Chondrocyte (in vitro differentiated cells): ENCODE data around the gene SPOCD1. TPM values are rescaled to one million over a fixed set of nuclear protein-coding genes. Genes with fewer than 3 reads are reported as not detected.

ENCODE experiments used
- DNase-seq: peaks from one replicate; pipeline ENCODE4 v3.0.0; 2021; ENCODE audit warnings: mixed read lengths, low spot score
- H3K27ac Mint-ChIP-seq: one replicate; pipeline ENCODE4 v1.8.0; 2021; ENCODE audit warnings: mild to moderate bottlenecking, moderate library complexity, mixed read lengths; ENCODE audit not compliant: unreplicated experiment
- H3K27me3 Mint-ChIP-seq: 2 replicates; pipeline ENCODE4 v1.8.0; 2021; ENCODE audit warnings: low read depth, mixed read lengths
- H3K36me3 Mint-ChIP-seq: 2 replicates; pipeline ENCODE4 v1.8.0; 2021; ENCODE audit warnings: low read depth, mixed read lengths
- H3K4me1 Mint-ChIP-seq: 2 replicates; pipeline ENCODE4 v1.8.0; 2021; ENCODE audit warnings: low read depth, mild to moderate bottlenecking, mixed read lengths
- H3K4me3 Mint-ChIP-seq: one replicate; pipeline ENCODE4 v1.8.0; 2021; ENCODE audit warnings: mild to moderate bottlenecking, moderate library complexity, mixed read lengths; ENCODE audit not compliant: unreplicated experiment
- H3K9me3 Mint-ChIP-seq: 2 replicates; pipeline ENCODE4 v1.8.0; 2021; ENCODE audit warnings: low read depth, mixed read lengths
- total RNA-seq: library from RNA; stranded (reverse); gene quantifications from 3 replicates; pipeline ENCODE4 v1.2.1, GENCODE V29; 2021
- TF ChIP-seq, protein P1 (sequence below): fragments of 200-600 bp; sonication (generic); IDR thresholded peaks from 2 replicates; pipeline ENCODE4 v1.5.0; 2021; ENCODE audit warnings: antibody characterized with exemption, mild to moderate bottlenecking, moderate library complexity

The SPOCD1 gene
- total RNA-seq, 1 donor from 2014 or later: 7.3 TPM

DNA sequence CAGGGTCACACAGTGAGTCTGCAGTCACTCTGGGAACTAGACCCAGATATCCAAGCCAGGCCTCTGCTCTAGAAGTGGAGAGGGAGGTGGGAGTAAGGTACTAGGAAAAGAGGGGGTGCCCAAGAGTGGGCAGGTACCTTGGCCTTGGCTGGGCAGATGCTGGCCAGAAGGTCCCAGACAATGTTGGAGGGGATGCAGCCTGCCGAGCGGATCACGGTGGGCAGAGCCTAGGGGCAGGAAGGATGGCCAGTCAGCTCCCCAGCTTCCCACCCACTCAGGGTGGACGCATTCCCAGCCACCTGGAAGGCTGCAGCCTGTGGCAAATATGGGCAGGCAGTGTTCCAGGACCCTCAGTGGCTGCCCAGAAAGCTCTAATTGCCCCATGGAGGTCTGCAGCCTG is 23.3 kb downstream of the SPOCD1 start:
- no peaks in the 10 kb centered on the region for H3K27me3 Mint-ChIP-seq
- H3K4me3 Mint-ChIP-seq: no peak overlapping the region

DNA sequence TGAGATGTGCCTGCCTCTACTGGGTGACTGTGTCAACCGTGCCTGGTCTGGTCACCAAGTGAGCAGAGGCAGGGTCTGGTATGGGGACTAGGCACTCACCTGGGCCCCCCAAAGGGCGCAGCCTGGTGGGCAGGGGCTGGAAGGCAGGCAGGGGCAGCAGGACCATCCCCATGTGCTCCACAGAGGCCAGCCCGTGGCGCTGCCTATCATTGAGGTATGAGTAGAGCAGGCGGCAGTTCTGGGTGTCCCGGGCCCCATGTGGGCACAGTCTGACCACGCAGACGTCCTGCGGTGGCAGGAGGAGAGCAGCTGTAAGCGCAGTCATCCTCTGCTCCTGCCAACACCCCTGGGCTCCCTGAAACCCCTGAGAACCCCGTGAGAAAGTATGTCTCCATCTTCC is 23.7 kb downstream of the SPOCD1 start:
- TF ChIP-seq, protein P1, sequence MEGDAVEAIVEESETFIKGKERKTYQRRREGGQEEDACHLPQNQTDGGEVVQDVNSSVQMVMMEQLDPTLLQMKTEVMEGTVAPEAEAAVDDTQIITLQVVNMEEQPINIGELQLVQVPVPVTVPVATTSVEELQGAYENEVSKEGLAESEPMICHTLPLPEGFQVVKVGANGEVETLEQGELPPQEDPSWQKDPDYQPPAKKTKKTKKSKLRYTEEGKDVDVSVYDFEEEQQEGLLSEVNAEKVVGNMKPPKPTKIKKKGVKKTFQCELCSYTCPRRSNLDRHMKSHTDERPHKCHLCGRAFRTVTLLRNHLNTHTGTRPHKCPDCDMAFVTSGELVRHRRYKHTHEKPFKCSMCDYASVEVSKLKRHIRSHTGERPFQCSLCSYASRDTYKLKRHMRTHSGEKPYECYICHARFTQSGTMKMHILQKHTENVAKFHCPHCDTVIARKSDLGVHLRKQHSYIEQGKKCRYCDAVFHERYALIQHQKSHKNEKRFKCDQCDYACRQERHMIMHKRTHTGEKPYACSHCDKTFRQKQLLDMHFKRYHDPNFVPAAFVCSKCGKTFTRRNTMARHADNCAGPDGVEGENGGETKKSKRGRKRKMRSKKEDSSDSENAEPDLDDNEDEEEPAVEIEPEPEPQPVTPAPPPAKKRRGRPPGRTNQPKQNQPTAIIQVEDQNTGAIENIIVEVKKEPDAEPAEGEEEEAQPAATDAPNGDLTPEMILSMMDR: no peak
- peak; percentile 84 for DNase-seq
- Mint-ChIP-seq H3K27ac (no peak overlapping the region), H3K27me3 (no peaks in the 10 kb centered on the region), H3K36me3 (no peaks in the 10 kb centered on the region), H3K9me3 (no peaks in the 10 kb centered on the region), H3K4me3 (no peak overlapping the region), H3K4me1 (peaks cover 25% of the 10 kb centered on the region)

More for the DNA sequence above, 23.3 kb downstream of the SPOCD1 start:
- Mint-ChIP-seq H3K27ac (no peak overlapping the region), H3K9me3 (no peaks in the 10 kb centered on the region), H3K36me3 (no peaks in the 10 kb centered on the region), H3K4me1 (peaks cover 29% of the 10 kb centered on the region)
- TF ChIP-seq, protein P1: no peak
- DNase-seq: peak; percentile 80

DNA sequence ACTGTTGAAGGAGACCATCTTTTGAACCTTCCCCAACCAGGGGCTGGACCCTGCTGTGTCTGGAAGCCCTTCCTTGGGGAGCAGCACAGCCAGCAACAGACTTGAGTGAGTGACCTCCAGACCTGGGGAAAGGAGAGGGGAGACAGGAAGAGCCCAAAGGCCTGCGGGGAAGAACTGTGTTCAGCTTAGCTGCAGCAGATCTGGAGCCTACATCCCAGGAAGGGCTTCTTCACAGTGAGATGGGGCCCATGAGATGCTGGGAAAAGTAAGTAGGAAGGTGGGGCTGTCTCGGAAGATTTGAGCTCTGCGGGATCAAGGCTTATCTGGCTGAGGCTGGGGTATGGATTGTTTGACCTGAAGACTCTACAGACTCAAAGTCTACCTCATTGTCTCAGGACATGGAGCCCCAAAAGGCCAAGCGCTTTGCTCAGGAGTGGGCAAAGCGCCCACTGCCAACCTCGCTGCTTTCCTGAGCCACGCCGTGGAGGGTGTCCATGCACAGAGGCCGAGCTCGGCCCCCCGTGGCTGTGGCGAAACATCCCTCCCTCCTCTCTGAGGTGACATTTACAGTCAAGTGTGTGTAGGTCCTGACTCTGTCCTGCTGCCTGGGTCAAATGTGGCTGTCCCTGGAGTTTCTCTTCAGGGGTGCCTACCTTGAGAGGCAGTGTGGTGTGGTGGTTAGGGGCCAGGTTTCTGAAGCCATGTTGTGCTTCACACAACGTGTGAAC is 24.5 kb downstream of the SPOCD1 start:
- DNase-seq: peak; percentile 41
- TF ChIP-seq, protein P1: no peak
- no peaks in the 10 kb centered on the region for H3K9me3 Mint-ChIP-seq
- no peak overlapping the region for H3K4me3 Mint-ChIP-seq
- H3K27me3 Mint-ChIP-seq: no peaks in the 10 kb centered on the region
- no peak overlapping the region for H3K27ac Mint-ChIP-seq
- H3K36me3 Mint-ChIP-seq: no peaks in the 10 kb centered on the region
- H3K4me1 Mint-ChIP-seq: peaks cover 19% of the 10 kb centered on the region

DNA sequence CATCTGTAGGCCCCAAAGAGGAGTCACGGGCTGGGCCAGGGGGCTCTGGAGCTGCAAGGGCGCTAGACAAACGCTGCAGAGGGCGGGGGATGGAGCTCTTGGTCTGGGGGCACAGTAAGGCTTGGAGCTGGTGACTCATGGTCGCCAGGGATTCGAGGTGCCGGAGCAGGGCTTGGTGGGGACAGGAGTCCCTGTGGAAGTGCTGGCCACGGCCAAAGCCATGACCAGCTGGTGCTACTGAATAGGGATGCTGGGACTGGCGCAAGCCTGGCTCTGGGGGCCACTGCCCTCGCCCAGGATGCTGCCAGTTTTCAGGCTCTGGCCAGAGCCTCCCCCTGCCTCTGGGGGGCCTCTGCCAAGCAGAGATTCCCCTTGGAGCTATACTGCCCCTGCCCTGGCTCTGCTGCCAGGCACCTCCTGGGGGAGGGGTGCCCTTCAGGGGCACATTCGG is 25.2 kb downstream of the SPOCD1 start:
- H3K36me3 Mint-ChIP-seq: no peaks in the 10 kb centered on the region
- TF ChIP-seq, protein P1: no peak
- no peak overlapping the region for H3K27ac Mint-ChIP-seq
- peak; percentile 72 for DNase-seq
- H3K27me3 Mint-ChIP-seq: no peaks in the 10 kb centered on the region
- H3K4me1 Mint-ChIP-seq: peaks cover 13% of the 10 kb centered on the region
- H3K4me3 Mint-ChIP-seq: no peak overlapping the region
- H3K9me3 Mint-ChIP-seq: no peaks in the 10 kb centered on the region

DNA sequence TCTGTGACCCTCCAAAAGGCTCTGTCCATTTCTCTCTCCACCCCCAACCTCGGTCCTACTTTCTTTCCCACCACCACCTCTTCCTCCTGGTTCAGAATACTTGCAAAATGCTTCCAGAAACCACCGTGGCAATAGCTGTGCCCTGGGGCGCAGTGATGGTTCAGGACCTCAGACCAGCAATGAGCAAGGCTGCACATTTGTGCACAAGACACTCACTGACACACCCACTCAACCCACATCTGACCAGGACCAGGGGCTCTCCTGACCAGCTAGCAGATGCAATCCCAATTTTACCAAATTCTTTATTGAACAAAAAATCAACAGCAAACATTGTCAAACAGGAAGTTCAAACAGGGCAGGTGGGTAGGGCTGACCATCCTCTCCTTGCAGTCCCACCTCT is 25.7 kb downstream of the SPOCD1 start:
- TF ChIP-seq, protein P1: no peak
- Mint-ChIP-seq H3K4me3 (no peak overlapping the region), H3K4me1 (peaks cover 12% of the 10 kb centered on the region), H3K36me3 (no peaks in the 10 kb centered on the region), H3K27me3 (no peaks in the 10 kb centered on the region), H3K27ac (no peak overlapping the region), H3K9me3 (no peaks in the 10 kb centered on the region)
- DNase-seq: peak; percentile 35
